ENCODE data around the gene PAX8. TPM values are rescaled to one million over a fixed set of nuclear protein-coding genes. Genes with fewer than 3 reads are reported as not detected.

PAX8 gene
- total RNA-seq, 1 donor, result 0.09 TPM

- H3K4me3 ChIP-seq (ENCODE audit: low read depth, low read length), result no peak overlapping the region
- DNase-seq (ENCODE audit: low read depth), result no peak
- no peak for TF ChIP-seq CTCF (IDR thresholded peaks at IDR 0.05; ENCODE audit: insufficient read depth, low read length)
Observed at GRCh38 chr2:113206251-113206650, 72.5 kb downstream of the PAX8 start.

GRCh38 chr2:113203901-113204519 is 74.7 kb downstream of the PAX8 start:
- DNase-seq (ENCODE audit: low read depth), result peak; percentile 72
- TF ChIP-seq CTCF (IDR thresholded peaks at IDR 0.05; ENCODE audit: insufficient read depth, low read length), result peak; percentile 89
- no peak overlapping the region for H3K4me3 ChIP-seq (ENCODE audit: low read depth, low read length)

- no peak overlapping the region for H3K4me3 ChIP-seq (ENCODE audit: low read depth, low read length)
- no peak for TF ChIP-seq CTCF (IDR thresholded peaks at IDR 0.05; ENCODE audit: insufficient read depth, low read length)
- peak; percentile 38 for DNase-seq (ENCODE audit: low read depth)
Observed at GRCh38 chr2:113203217-113203530, 75.5 kb downstream of the PAX8 start.

- no peak for TF ChIP-seq CTCF (IDR thresholded peaks at IDR 0.05; ENCODE audit: insufficient read depth, low read length)
- DNase-seq (ENCODE audit: low read depth), result no peak
- H3K4me3 ChIP-seq (ENCODE audit: low read depth, low read length), result no peak overlapping the region
Observed at GRCh38 chr2:113202305-113203216, 76.2 kb downstream of the PAX8 start.

GRCh38 chr2:113201496-113202304 is 77.0 kb downstream of the PAX8 start:
- H3K4me3 ChIP-seq (ENCODE audit: low read depth, low read length), result no peak overlapping the region
- DNase-seq (ENCODE audit: low read depth), result no peak
- TF ChIP-seq CTCF (IDR thresholded peaks at IDR 0.05; ENCODE audit: insufficient read depth, low read length), result no peak

- H3K4me3 ChIP-seq (ENCODE audit: low read depth, low read length), result no peak overlapping the region
- DNase-seq (ENCODE audit: low read depth), result no peak
- no peak for TF ChIP-seq CTCF (IDR thresholded peaks at IDR 0.05; ENCODE audit: insufficient read depth, low read length)
Observed at GRCh38 chr2:113200736-113201490, 77.8 kb downstream of the PAX8 start.

Measured in fibroblast of the aortic adventitia (primary cell).